Loucy (cell line): ENCODE data around the gene ENTPD7.

Source experiments
- CTCF ChIP-seq: fragments of 200-600 bp; sonication (generic); conservative IDR thresholded peaks from 2 replicates; pipeline ENCODE4 v1.5.1; 2014; ENCODE audit warnings: mild to moderate bottlenecking, antibody characterized with exemption, low read length
- EZH2phosphoT487 ChIP-seq: fragments of 200-600 bp; IDR thresholded peaks from 2 replicates; pipeline ENCODE4 v1.6.1; 2018; ENCODE audit warnings: antibody characterized with exemption, mild to moderate bottlenecking, moderate library complexity, borderline replicate concordance

- TF ChIP-seq CTCF (no peak), EZH2phosphoT487 (no peak)
Observed at GRCh38 chr10:99689461-99689860, 30.2 kb downstream of the ENTPD7 start.
